HG02610 (cell line): Measurements from ENCODE around the gene COL18A1.

Experiments
- ATAC-seq: cut with Tn5 transposase; IDR thresholded peaks from one replicate; pipeline ENCODE4 v1.9.1; 2021; ENCODE audit warnings: mild to moderate bottlenecking, moderate library complexity; ENCODE audit not compliant: unreplicated experiment

The COL18A1 gene

GRCh38 chr21:45412491-45412890 lies 7.5 kb downstream of the COL18A1 start:
- no peak for ATAC-seq

- no peak for ATAC-seq
Measured at GRCh38 chr21:45412909-45413611, 8.1 kb downstream of the COL18A1 start.

DNA sequence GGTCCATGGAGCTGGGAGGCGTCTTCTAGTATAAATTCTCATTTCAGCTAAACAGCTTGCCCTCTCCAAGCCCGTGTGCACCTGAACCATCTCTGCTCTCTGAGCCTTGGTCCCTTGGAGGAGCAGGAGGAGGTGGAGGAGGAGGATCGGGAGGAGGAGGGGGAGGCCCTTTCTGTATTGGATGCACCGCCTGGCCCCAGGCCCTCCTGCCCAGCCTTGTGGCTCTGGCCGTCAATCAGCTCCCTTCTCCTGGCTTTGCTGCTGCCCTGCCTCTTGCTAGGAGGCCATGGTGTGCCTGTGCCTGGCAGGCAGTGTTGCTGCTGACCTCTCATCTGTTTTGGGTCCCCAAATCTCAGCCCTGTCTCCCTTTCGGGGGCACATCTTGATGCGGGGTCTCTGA lies 9.0 kb downstream of the COL18A1 start:
- no peak for ATAC-seq

- no peak for ATAC-seq
Measured at GRCh38 chr21:45414396-45415187, 9.6 kb downstream of the COL18A1 start.

DNA sequence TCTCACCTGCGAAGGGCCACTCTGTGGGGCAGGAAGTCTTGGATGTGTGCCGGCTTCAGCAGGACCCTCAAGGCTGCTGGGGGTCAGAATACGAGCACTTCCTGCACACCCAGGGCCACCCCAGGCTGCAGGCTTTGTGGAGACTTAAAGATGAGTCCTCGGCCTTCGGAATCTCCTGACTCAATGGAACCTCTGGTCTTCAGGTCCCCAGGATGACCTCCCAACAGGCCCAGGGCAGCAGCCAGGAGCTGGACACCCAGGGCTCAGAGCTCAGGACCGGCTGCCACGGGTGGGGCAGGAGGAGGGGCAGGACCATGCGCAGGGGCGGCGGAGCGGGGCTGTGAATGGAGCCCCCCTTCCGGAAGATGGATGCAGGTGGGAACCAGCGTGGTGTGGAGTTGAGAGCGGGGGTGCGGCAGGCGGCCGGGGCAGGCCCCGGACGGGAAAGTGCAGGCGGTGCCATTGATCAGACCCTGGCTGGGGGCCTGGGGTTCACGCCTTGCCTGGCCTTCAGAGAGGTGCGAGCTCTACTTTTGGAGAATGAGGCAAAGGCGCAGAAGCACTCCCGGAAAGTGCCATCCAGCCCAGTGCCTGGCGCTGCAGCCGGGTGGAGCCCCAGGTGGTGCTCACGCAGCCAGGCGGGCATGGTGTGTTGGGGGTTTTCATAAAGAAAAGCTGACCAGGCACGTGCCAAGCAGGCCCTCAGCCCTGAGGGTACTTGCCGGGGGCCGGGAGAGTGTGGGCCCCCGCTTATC lies 10.4 kb downstream of the COL18A1 start:
- no peak for ATAC-seq

DNA sequence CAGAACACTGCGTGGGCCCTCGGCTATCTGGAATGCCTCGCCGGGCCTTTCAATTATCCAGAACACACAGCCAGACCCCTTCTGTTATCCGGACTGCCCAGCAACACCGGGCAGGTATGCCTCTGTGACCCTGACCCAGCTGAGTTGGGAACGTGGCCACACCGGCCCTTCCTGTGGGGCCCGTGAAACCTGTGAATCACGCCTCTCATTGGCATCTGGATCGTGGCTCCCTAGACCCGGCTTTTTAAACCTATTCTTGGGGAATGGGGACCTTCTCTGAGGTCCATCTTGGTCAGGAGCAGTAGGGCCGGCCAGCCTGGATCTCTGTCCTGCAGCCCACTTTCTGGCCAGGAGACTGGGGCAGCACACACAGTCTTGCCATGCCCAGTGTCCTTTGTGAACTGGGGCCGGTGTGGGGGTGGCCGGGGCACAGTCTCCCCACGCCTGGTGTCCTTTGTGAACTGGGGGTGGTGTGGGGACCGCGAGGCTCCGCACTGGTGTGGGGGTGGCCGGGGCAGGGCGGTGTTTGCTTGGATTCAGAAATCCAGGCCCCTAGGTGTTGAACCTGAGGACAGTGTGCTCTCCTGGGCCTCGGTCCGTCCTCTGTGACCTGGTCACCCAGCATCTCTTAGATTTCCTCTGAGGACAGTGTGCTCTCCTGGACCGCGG lies 11.1 kb downstream of the COL18A1 start:
- ATAC-seq, result no peak

DNA sequence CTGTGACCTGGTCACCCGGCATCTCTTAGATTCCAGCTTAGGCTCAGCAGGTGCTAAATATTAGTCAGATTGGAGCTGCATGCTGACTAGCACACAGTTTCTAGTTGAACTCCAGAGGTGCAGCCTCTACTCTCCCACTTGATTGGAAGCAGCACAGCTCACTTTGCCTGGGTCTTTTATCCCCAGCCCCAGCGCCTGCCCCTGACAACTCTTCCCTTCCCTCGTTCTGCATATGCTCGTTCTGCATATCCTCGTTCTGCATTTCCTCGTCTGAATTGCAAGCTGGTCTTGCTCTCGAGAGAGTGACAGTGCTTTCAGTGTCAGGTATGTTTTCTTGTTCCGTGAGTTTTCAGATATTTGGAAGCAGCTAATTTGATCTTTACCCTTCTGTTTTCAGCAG lies 11.7 kb downstream of the COL18A1 start:
- ATAC-seq, result no peak

- no peak for ATAC-seq
Measured at GRCh38 chr21:45417256-45417950, 12.4 kb downstream of the COL18A1 start.

DNA sequence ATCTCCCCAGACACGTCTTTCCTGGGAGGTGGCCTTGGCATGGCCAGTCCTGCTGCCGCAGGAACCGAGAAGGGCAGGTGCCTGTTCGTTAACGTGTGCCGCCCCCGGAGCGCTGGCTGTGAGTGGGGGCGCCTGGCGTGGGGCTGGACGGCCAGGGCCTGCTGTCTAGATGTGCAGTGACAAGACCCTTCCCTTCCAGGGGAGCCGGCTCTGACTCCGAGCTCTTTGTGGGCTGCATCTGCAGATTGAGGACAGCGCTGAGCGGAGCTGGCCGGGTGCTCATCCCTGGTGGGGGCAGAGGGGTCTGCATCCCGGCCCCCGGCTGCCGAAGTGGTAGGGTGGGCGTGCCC lies 13.0 kb downstream of the COL18A1 start:
- ATAC-seq, result no peak

DNA sequence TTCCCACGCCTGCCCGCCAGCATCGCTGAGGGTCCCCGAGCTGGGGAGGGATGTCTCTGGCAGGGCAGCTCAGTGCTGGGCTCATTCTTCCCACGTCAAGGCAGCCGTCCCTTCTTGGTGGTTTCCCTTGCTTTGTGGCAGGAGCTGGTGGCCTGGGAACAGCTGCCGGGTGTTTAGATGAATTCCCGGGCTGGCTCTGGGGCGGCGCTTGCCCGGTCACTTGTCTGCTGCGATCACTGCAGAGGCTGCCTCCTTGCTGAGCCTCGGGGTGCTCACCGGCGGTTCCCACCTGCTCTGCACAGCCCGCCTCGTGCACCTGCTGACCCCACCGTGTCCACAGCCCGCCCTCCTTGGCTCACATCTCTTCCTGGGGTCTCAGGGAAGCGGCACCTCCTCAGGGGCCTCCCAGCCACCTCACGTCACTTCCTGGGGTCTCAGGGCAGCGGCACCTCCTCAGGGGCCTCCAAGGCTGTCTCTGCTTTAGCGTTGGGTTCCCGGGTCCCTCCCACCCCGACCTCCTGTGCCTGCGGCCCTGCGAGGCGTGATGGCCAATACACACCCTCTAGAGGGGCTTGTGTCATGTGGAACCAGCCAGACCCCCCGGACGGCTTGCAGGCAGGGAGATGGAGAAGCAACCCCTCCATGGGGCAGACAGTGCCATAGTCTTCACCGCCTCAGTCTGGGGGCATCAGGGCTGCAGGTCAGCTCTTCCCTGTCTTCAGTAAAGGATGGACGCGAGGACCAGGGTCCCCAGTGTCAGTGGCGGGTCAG lies 13.5 kb downstream of the COL18A1 start:
- no peak for ATAC-seq

DNA sequence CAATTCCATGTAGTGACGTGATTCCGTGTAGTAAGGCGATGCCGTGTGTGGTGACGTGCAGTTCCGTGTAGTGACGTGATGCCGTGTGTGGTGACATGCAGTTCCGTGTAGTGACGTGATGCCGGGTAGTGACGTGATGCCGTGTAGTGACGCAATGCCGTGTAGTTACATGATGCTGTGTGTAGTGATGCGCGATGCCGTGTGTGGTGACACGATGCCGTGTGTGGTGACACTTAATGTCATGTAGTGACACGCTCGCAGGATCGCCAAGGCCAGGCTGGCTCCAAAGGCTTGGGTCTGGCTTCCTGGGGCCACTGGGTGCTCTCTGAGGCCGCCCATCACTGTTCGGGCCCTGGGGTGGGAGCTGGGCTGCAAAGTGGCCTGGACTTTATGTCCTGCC lies 14.2 kb downstream of the COL18A1 start:
- no peak for ATAC-seq

DNA sequence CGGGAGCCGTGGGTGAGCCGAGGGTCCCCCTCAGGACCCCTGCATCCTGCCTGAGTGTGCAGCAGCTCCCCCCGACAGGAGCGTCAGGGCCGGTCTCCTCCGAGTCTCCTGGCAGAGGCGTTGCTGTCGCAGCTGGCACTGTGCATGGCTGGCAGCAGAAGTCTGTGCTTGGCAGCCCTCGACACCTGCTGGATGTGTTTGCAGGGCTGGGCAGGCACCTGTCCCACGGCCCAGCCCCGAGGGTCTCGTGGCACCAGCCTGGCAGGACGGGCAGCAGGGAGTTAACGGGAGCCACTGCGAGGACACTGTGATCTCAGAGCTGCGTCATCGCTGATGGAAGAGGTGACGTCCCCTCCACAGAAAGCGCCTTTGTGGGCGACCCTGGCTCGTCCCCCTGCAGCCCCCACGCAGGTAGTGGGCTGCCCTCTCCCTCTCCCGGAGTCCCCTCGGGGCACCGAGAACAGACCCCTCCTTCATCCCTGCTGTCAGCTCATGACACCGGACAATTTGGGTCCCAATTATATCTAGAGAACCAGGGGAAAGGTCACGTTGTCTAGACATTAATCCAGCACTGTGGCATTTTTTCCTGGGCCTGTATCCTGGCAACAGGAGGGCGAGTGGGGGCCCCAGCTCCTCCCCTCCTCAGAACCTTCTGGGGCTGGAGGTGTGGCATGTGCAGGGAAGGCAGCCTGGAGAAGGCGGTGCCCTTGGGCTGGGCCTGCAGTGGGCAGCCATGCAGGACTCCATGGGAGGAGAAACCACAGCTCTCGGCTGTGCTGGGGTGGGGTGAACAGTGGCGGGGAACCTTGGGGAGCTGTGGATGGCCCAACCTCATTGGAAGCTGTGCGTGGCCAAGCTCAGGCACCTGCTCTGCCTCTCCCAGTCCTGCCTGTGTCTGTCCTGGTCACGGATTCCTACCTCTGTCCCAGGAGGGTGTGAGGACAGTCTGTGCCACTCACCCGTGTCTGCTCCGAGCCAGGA lies 15.4 kb downstream of the COL18A1 start:
- no peak for ATAC-seq

DNA sequence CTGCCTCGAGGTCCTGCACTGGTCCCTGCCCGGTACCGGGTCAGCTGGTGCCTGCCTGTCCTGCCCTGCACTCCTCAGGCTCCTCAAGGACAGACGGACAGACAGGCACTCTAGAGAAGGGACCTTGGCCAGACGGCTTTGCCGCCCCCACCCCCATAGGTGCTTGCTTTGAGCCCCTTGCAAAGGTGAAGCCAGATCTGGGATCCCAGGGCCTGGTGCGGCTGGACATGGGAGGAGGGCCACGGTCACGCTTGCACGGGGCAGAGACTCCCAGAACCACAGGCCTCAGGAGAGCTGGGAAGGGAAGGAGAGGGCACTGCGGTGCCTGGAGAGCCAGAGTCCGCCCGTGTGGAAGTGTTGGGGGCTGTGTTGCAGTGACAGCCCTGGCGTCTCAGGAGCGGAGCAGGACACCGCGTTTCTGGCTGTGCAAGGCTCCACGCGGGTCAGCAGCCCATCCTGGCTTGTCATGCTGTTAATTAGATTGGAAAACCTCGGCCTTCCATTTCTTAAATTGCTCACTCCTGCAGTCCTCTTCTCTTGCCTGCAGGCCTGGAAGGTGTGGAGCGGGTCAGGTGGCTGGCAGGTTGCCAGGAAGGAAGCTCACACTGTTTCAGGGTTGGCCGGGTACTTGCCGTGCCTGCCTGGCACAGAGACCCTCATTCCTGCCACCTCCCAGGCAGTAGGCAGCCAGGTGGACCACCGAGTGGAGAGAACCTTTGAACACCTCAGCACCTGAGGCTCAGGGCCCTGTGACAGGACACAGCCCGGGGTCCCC lies 16.3 kb downstream of the COL18A1 start:
- no peak for ATAC-seq

DNA sequence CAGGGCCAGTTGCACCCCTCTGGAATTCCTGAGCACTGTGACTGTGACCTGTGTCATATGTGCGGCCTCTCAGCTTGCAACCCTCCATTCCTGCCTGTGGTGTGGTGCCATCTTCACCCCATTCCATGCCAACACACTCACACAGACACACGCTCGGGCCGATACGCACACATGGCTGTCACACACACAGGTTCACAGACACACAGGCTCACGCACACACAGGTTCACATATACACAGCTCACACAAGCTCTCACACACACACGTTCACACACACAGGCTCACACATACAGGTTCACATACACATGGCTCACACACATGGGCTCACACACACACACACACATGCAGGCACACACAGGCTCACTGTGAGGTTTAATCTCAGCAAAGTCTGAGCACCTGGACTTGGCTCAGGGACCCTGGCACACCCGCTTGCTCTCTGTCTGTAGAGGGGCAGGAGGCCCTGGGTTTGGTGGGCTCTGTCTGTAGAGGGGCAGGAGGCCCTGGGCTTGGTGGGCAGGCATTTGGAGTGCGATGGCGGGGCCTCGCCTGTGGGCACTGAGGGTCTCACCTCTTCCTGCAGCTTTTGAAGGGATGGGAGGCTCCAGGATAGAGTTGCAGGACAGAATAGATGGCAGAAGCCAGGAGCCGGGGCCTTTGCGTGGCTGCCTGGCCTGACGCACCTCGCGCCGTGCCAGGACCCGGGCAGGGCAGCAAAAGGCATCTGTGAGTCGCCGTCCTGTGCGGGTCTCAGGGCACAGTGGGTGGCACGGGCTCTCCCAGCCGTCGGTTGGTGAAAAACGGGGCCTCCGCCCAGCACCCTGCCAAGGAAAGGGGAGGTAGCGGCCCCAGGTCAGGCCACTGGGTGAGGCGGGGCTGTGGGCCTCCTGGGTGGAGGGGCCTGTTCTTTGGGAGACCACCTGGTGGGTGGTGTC lies 17.1 kb downstream of the COL18A1 start:
- no peak for ATAC-seq

DNA sequence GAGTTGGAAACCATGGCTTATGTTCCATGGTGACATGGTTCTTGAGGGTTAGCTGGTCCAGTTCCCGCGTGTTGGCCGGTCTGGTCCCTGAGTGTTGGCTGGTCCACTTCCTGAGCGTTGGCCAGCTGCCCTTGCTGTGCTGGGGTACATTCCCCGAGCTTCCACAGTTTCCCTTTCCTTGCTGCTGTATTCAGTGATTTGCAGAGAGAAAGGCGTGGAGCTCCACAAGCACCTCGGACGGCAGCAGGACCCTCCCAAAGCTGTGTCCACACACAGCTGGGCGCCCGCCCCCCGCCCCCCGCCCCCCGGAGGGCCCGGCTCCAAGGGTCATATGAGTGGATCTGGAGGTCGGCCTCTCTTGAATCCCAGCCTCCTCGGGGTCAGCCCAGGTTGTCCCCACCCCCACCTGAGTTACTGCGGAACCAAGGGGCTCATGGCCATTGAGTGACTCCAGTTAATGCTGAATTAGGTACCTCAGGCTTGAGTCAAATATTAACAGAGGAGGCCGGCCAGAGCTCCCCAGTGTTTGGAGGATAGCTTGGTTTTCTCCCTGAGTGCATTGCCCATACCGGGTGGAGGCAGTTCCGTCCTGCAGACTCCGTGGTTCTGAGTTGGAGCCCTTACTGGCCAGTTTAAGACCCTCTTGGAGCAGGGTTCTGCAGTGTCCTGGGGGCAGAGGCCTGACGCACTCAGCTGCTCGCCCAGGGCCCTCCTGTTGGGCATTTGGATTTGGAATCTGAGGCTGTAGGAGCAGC lies 18.4 kb downstream of the COL18A1 start:
- ATAC-seq, result no peak
